HAP-1 (cell line): ENCODE results near the gene ZNF423.
"Not testable (repeated sequence)": the region's sequence is repeated elsewhere in the genome, so short reads cannot be mapped to it uniquely, and the experiment has no call there.

ENCODE experiments used
- DNase-seq, 2 experiments: peaks; one replicate each; pipeline ENCODE4 v3.0.0-alpha.2; 2016 to 2020; ENCODE audit warnings: low spot score in 2 of 2
- H3K27me3 ChIP-seq: fragments of 250-450 bp; sonication (Bioruptor Pico); 2 replicates; pipeline ENCODE4 v1.5.1; 2020; ENCODE audit warnings: low read depth, mild to moderate bottlenecking, moderate library complexity
- H3K36me3 ChIP-seq: fragments of 250-450 bp; sonication (Bioruptor Pico); replicated peaks from 2 replicates; pipeline ENCODE4 v1.5.1; 2020; ENCODE audit warnings: mild to moderate bottlenecking
- H3K4me1 ChIP-seq: fragments of 250-450 bp; sonication (Bioruptor Pico); 2 replicates; pipeline ENCODE4 v1.5.1; 2020; ENCODE audit warnings: mild to moderate bottlenecking
- H3K4me3 ChIP-seq: fragments of 250-450 bp; sonication (Bioruptor Pico); 2 replicates; pipeline ENCODE4 v1.5.1; 2020; ENCODE audit warnings: mild to moderate bottlenecking, moderate library complexity
- H3K9me3 ChIP-seq: fragments of 250-450 bp; sonication (Bioruptor Pico); 2 replicates; pipeline ENCODE4 v1.5.1; 2020; ENCODE audit warnings: mild to moderate bottlenecking, moderate library complexity
- in situ Hi-C: fragments of 300-500 bp; cut with MboI; formaldehyde crosslinking; loops from 3 replicates; pipeline ENCODE4 v1.14.3; 2020; ENCODE audit warnings: low sequenced_read_pairs, inconsistent platforms, mixed read lengths

Gene ZNF423

GRCh38 chr16:49578018-49578417 lies 277.9 kb downstream of the ZNF423 start:
- no peaks in the 10 kb centered on the region for H3K9me3 ChIP-seq
- no peak for DNase-seq
- H3K27me3 ChIP-seq, result no peaks in the 10 kb centered on the region
- no peaks in the 10 kb centered on the region for H3K36me3 ChIP-seq
- H3K4me1 ChIP-seq, result no peaks in the 10 kb centered on the region
- no peak overlapping the region for H3K4me3 ChIP-seq
- in situ Hi-C loops, result loop anchor here (25.0 kb wide), 1 partner anchor 166 kb away; no protein-coding TSS in a partner anchor

DNA sequence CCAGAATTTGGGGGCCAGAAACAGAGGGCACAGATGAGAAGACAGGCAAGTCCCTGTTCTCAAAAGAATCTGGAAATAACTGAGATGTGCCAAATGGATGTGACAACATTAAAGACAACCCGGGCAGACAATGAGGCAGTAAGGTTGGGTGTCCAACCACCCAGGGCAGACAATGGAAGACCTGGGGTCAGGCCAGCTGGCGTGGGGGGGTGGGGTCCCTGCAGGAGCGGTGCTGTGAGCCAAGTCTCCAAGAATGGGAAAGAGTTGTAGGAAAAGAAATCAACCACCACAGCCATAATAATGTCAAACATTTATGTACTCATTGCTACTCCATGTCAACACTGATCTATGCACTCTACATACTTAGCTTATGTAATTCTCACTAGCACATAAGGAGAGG lies 279.0 kb downstream of the ZNF423 start:
- H3K4me3 ChIP-seq, result no peak overlapping the region
- H3K9me3 ChIP-seq, result no peaks in the 10 kb centered on the region
- no peaks in the 10 kb centered on the region for H3K36me3 ChIP-seq
- no peak for DNase-seq
- H3K27me3 ChIP-seq, result no peaks in the 10 kb centered on the region
- no peaks in the 10 kb centered on the region for H3K4me1 ChIP-seq
- in situ Hi-C loops, result loop anchor here (25.0 kb wide), 1 partner anchor 165 kb away; no protein-coding TSS in a partner anchor

DNA sequence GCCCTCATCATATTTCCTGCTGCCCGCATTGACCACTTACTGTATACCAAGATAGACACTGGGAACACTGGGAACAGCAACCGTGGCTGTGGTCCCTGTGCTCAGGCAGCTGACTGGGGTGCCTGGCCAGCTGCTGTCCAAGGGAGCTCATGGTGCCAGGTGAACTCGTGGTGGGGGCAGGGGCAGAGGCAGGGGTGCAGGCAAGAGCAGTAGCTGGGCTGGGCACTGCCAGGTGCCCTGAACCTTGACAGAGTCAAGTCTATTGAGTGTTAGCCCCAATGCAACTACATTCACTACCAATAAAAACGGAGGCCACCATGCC lies 279.8 kb downstream of the ZNF423 start:
- in situ Hi-C loops, result loop anchor here (25.0 kb wide), 1 partner anchor 164 kb away; no protein-coding TSS in a partner anchor
- H3K9me3 ChIP-seq, result no peaks in the 10 kb centered on the region
- no peak overlapping the region for H3K4me3 ChIP-seq
- no peak for DNase-seq
- no peaks in the 10 kb centered on the region for H3K27me3 ChIP-seq
- no peaks in the 10 kb centered on the region for H3K4me1 ChIP-seq
- H3K36me3 ChIP-seq, result no peaks in the 10 kb centered on the region

- H3K9me3 ChIP-seq, result no peaks in the 10 kb centered on the region
- no peaks in the 10 kb centered on the region for H3K36me3 ChIP-seq
- in situ Hi-C loops, result loop anchor here (25.0 kb wide), 1 partner anchor 163 kb away; no protein-coding TSS in a partner anchor
- H3K27me3 ChIP-seq, result no peaks in the 10 kb centered on the region
- no peak for DNase-seq
- H3K4me1 ChIP-seq, result no peaks in the 10 kb centered on the region
- H3K4me3 ChIP-seq, result no peak overlapping the region
Measured at GRCh38 chr16:49575346-49576172, 280.4 kb downstream of the ZNF423 start.

DNA sequence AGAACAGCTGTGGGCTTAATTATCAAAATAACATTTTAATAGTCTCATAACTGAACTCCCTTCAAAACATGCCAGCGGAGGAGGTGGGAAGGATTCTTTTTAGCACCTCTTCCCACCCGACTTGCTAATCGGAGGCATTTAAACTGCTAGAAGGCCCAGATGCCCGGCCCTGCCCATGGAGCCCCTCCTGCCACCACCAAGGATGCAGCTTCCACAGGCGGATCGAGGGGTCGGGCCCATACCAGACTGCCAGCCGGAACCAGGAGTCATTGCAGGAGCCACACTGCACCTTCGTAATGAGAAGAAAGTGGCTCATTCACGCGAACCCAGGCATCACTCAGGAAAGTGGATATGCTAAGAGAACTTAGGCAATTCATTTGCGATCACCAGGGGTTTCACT lies 281.1 kb downstream of the ZNF423 start:
- no peaks in the 10 kb centered on the region for H3K9me3 ChIP-seq
- in situ Hi-C loops, result loop anchor here (25.0 kb wide), 1 partner anchor 163 kb away; no protein-coding TSS in a partner anchor
- H3K4me3 ChIP-seq, result no peak overlapping the region
- H3K4me1 ChIP-seq, result no peaks in the 10 kb centered on the region
- no peaks in the 10 kb centered on the region for H3K36me3 ChIP-seq
- DNase-seq, result no peak
- no peaks in the 10 kb centered on the region for H3K27me3 ChIP-seq

GRCh38 chr16:49567950-49568349 lies 288.0 kb downstream of the ZNF423 start:
- in situ Hi-C loops, result no loop called here
- Histone ChIP-seq H3K36me3 (no peaks in the 10 kb centered on the region), H3K4me3 (no peak overlapping the region), H3K27me3 (no peaks in the 10 kb centered on the region), H3K4me1 (no peaks in the 10 kb centered on the region), H3K9me3 (no peaks in the 10 kb centered on the region)
- DNase-seq, result no peak

DNA sequence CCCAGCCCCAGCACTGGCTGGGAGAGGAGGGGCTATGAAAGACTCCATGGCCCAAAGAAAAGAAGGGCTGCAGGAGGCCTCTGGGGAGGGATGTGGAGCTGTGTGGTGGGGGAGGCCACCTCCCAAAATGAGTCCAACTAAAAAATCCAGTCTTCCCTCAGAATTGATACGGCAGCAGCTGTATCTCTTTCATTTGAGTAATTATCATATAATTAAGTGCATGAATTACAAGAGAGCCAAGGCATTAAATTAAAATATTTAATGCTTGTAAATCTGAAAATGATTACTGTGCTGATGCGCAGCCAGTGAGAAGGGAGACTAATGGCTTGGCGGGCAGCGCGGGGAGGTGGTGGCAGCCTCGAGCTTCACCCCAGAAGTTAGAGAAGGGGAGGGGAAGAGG lies 289.5 kb downstream of the ZNF423 start:
- no peaks in the 10 kb centered on the region for H3K27me3 ChIP-seq
- DNase-seq, result no peak
- in situ Hi-C loops, result no loop called here
- no peaks in the 10 kb centered on the region for H3K4me1 ChIP-seq
- H3K4me3 ChIP-seq, result no peak overlapping the region
- no peaks in the 10 kb centered on the region for H3K36me3 ChIP-seq
- no peaks in the 10 kb centered on the region for H3K9me3 ChIP-seq

GRCh38 chr16:49564496-49565229 lies 291.2 kb downstream of the ZNF423 start:
- DNase-seq, result no peak

GRCh38 chr16:49563666-49564065 lies 292.2 kb downstream of the ZNF423 start:
- no peak for DNase-seq
- Histone ChIP-seq H3K27me3 (no peaks in the 10 kb centered on the region), H3K4me3 (no peak overlapping the region), H3K36me3 (no peaks in the 10 kb centered on the region), H3K9me3 (no peaks in the 10 kb centered on the region), H3K4me1 (no peaks in the 10 kb centered on the region)
- in situ Hi-C loops, result no loop called here

More at GRCh38 chr16:49564496-49565229, 291.2 kb downstream of the ZNF423 start:
- H3K27me3 ChIP-seq, result no peaks in the 10 kb centered on the region
- in situ Hi-C loops, result no loop called here
- H3K4me3 ChIP-seq, result no peak overlapping the region
- H3K36me3 ChIP-seq, result no peaks in the 10 kb centered on the region
- H3K9me3 ChIP-seq, result no peaks in the 10 kb centered on the region
- H3K4me1 ChIP-seq, result no peaks in the 10 kb centered on the region

DNA sequence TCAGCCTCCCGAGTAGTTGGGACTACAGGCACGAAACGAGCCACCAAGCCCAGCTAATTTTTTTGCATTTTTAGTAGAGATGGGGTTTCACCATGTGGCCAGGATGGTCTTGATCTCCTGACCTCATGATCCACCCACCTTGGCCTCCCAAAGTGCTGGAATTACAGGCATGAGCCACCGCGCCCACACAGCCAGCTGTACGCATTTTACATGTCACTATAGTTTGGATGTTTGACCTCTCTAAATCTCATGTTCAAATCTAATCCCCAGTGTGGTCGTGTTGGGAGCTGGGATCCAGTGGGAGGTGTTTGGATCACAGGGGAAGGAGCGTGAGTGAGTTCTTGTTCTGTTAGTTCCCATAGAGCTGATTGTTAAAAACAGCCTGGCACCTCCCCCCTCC lies 293.0 kb downstream of the ZNF423 start:
- in situ Hi-C loops, H3K9me3 ChIP-seq, DNase-seq, H3K36me3 ChIP-seq, H3K4me1 ChIP-seq, H3K27me3 ChIP-seq, H3K4me3 ChIP-seq: not testable (repeated sequence)

GRCh38 chr16:49562228-49562627 lies 293.7 kb downstream of the ZNF423 start:
- no peaks in the 10 kb centered on the region for H3K36me3 ChIP-seq
- DNase-seq, result no peak
- H3K4me3 ChIP-seq, result no peak overlapping the region
- no peaks in the 10 kb centered on the region for H3K27me3 ChIP-seq
- H3K4me1 ChIP-seq, result peaks cover 3% of the 10 kb centered on the region
- H3K9me3 ChIP-seq, result no peaks in the 10 kb centered on the region
- in situ Hi-C loops, result no loop called here

DNA sequence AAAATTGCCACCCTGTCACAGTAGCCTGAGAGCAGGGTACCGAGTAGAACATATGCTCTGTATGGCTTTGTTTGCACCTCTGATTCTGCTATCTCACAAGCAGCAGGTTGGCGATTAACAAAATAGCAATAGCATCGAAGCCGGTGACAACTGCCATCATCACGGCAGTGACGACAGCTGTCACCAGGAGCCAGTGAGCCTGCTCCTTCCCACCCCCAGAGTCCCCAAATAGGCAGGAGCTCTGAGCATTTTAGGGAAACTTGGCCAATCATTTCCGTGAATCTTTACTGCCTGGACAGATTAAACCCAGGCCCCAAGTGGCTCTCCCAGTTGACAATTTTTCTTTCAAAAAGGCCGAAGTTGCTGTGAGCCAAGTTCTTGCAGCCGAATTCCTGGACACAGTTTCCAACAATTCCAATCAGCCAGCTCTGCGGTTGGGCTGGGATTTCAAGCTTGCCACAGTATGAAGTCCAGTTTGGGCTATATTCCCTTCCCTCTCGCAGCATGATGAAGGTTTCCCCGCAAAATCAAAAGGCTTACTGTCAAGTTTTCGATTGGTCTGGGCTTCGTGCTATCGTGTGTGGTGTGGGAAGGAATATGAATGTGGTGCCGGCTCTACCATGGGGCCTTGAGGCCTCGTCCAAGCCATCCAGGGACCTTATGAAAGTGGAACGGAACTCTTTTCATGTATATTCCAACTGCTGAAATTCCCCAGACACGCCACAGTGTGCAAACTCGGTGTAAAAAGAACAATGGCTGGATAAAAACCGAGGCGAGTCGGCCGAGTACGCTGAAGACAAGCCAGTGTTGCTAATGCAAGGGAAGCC lies 295.7 kb downstream of the ZNF423 start:
- in situ Hi-C loops, result no loop called here
- DNase-seq, result no peak

DNA sequence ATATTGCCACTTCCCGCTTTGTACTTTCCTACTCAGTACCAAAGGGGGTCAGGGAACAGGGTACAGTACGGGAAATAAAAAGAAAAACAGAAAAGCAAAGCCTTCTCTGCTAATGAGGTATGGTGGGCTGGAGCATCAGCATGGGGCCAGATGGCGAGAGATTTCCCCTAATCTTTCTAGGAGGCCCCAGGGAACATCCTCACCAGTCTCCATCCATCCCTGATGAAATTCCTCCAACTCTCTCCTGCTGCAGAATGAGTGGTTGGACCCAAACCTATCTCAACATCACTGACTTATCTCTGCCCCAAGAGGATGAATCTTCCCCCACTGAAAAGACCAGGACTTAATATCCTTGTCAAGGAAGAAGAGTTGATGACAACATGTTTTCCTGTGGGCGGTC lies 296.7 kb downstream of the ZNF423 start:
- Histone ChIP-seq H3K4me3 (no peak overlapping the region), H3K4me1 (peaks cover 12% of the 10 kb centered on the region)
- no peak for DNase-seq

More for the DNA sequence above, 295.7 kb downstream of the ZNF423 start:
- Histone ChIP-seq H3K9me3 (no peaks in the 10 kb centered on the region), H3K27me3 (no peaks in the 10 kb centered on the region), H3K4me1 (peaks cover 12% of the 10 kb centered on the region), H3K36me3 (no peaks in the 10 kb centered on the region), H3K4me3 (no peak overlapping the region)

More for the DNA sequence above, 296.7 kb downstream of the ZNF423 start:
- in situ Hi-C loops, result no loop called here
- Histone ChIP-seq H3K9me3 (no peaks in the 10 kb centered on the region), H3K36me3 (no peaks in the 10 kb centered on the region), H3K27me3 (no peaks in the 10 kb centered on the region)
